Thoracic aorta (tissue), 2 donors: ENCODE measurements around the gene FBLN2. TPM values are rescaled to one million over a fixed set of nuclear protein-coding genes. Genes with fewer than 3 reads are reported as not detected.

Experiments used
- ATAC-seq: fragments of 150-250 bp; one replicate; pipeline ENCODE4 v1.8.0; 2017; ENCODE audit warnings: low read depth; ENCODE audit not compliant: insufficient number of reproducible peaks, low FRiP score
- DNase-seq: peaks from one replicate; pipeline ENCODE4 v3.0.0-alpha.2; 2020; ENCODE audit warnings: low spot score
- H3K27ac ChIP-seq, 2 donors: fragments of 200-600 bp; sonication (generic); 1 replicate in 1 of 2; 2 replicates in 1 of 2; pipeline ENCODE4 v1.5.1; 2016; ENCODE audit warnings: mild to moderate bottlenecking in 2 of 2, moderate library complexity in 2 of 2
- H3K27me3 ChIP-seq: fragments of 200-600 bp; sonication (generic); replicated peaks from 2 replicates; pipeline ENCODE4 v1.6.0; 2016; ENCODE audit warnings: mild to moderate bottlenecking; ENCODE audit not compliant: insufficient read depth
- H3K36me3 ChIP-seq: fragments of 200-600 bp; sonication (generic); one replicate; pipeline ENCODE4 v1.5.1; 2016
- H3K4me1 ChIP-seq, 2 donors: fragments of 200-600 bp; sonication (generic); 1 replicate in 1 of 2; 2 replicates in 1 of 2; pipeline versions ENCODE4 v1.5.1 to v1.6.0; 2016; ENCODE audit warnings: low read depth in 2 of 2, mild to moderate bottlenecking in 1 of 2; ENCODE audit not compliant: control insufficient read depth in 1 of 2
- H3K4me3 ChIP-seq: fragments of 200-600 bp; sonication (generic); 2 replicates; pipeline ENCODE4 v1.5.1; 2016; ENCODE audit warnings: mild to moderate bottlenecking
- H3K9me3 ChIP-seq: fragments of 200-600 bp; sonication (generic); 2 replicates; pipeline ENCODE4 v1.5.1; 2016
- CTCF ChIP-seq: fragments of 200-600 bp; sonication (generic); IDR thresholded peaks from one replicate; pipeline ENCODE4 v1.5.1; 2019; ENCODE audit warnings: antibody characterized with exemption
- total RNA-seq, 2 donors: library from RNA; depleted of rRNA; stranded (reverse); fragments of >200 nt; gene quantifications; one replicate each; pipeline versions ENCODE4 v1.1.0 to v1.2.3, GENCODE V29; 2016

FBLN2 gene
- total RNA-seq, 2 donors from 2014 or later, result 233 to 328 TPM

- Histone ChIP-seq H3K36me3 (no peaks in the 10 kb centered on the region), H3K27me3 (no peaks in the 10 kb centered on the region), H3K9me3 (no peaks in the 10 kb centered on the region), H3K27ac (no peak overlapping the region), H3K4me1 (no peaks in the 10 kb centered on the region), H3K4me3 (no peak overlapping the region)
- DNase-seq, result no peak
- no peak for ATAC-seq
- no peak for TF ChIP-seq CTCF
Measured at GRCh38 chr3:13617981-13618380, 69.1 kb downstream of the FBLN2 start.

GRCh38 chr3:13618836-13619235 lies 69.9 kb downstream of the FBLN2 start:
- Histone ChIP-seq H3K27ac (no peak overlapping the region), H3K4me3 (no peak overlapping the region), H3K27me3 (no peaks in the 10 kb centered on the region), H3K36me3 (no peaks in the 10 kb centered on the region), H3K4me1 (no peaks in the 10 kb centered on the region), H3K9me3 (no peaks in the 10 kb centered on the region)
- DNase-seq (no peak), ATAC-seq (no peak)
- no peak for TF ChIP-seq CTCF

GRCh38 chr3:13619661-13620230 lies 70.8 kb downstream of the FBLN2 start:
- no peaks in the 10 kb centered on the region for H3K9me3 ChIP-seq
- TF ChIP-seq CTCF, result no peak

GRCh38 chr3:13620281-13620680 lies 71.4 kb downstream of the FBLN2 start:
- Histone ChIP-seq H3K4me1 (no peaks in the 10 kb centered on the region), H3K27me3 (no peaks in the 10 kb centered on the region), H3K27ac (no peak overlapping the region), H3K4me3 (no peak overlapping the region), H3K36me3 (no peaks in the 10 kb centered on the region), H3K9me3 (no peaks in the 10 kb centered on the region)
- no peak for TF ChIP-seq CTCF
- no peak for ATAC-seq
- DNase-seq, result no peak

More at GRCh38 chr3:13619661-13620230, 70.8 kb downstream of the FBLN2 start:
- DNase-seq, result no peak
- Histone ChIP-seq H3K4me1 (no peaks in the 10 kb centered on the region), H3K36me3 (no peaks in the 10 kb centered on the region), H3K27me3 (no peaks in the 10 kb centered on the region), H3K4me3 (no peak overlapping the region), H3K27ac (no peak overlapping the region)
- no peak for ATAC-seq

- H3K4me1 ChIP-seq, result no peaks in the 10 kb centered on the region
Measured at GRCh38 chr3:13620776-13621365, 71.9 kb downstream of the FBLN2 start.

More at GRCh38 chr3:13620776-13621365, 71.9 kb downstream of the FBLN2 start:
- DNase-seq (no peak), ATAC-seq (no peak)
- Histone ChIP-seq H3K27ac (no peak overlapping the region), H3K36me3 (no peaks in the 10 kb centered on the region), H3K4me3 (no peak overlapping the region), H3K9me3 (no peaks in the 10 kb centered on the region), H3K27me3 (no peaks in the 10 kb centered on the region)
- no peak for TF ChIP-seq CTCF
